GM06990 (cell line): ENCODE results near the gene YEATS2.

Experiments
- DNase-seq: peaks from one replicate; pipeline ENCODE4 v3.0.0-alpha.2; 2011; ENCODE audit not compliant: insufficient read length; ENCODE audit errors: extremely low read depth
- H3K27me3 ChIP-seq: replicated peaks from 2 replicates; pipeline ENCODE4 v1.6.0; 2011; ENCODE audit warnings: low read length; ENCODE audit not compliant: control insufficient read depth, insufficient read depth
- H3K36me3 ChIP-seq: 2 replicates; pipeline ENCODE4 v1.5.1; 2011; ENCODE audit warnings: low read length; ENCODE audit not compliant: control insufficient read depth, insufficient read depth
- H3K4me3 ChIP-seq: replicated peaks from 2 replicates; pipeline ENCODE4 v1.5.1; 2011; ENCODE audit warnings: low read depth, mild to moderate bottlenecking, control low read depth, low read length
- TF ChIP-seq, protein P1 (sequence below): IDR thresholded peaks from 2 replicates; pipeline ENCODE4 v1.5.1; 2011; ENCODE audit warnings: low read length, control low read depth, mild to moderate bottlenecking, inconsistent platforms; ENCODE audit not compliant: insufficient read depth, poor library complexity, severe bottlenecking

Gene YEATS2

DNA sequence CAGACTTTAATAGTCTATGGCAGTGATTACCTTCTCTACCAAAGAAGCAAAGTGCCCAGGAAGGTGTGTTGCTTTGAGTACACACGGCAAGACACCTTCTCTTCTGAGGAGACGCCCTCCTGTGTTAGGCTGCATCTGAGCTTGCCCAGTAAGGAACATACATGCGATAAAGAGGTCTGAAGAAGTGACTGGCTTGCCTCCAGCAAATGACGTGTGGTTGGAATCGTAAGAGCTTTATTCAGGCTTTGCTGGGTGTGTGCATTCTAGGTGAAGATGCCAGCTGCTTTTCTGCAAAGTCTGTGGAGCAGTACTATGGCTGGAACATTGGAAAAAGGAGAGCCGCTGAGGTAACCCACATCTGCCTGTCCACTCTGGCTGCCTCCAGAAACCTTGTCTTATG lies 105.4 kb downstream of the YEATS2 start:
- TF ChIP-seq, protein P1, sequence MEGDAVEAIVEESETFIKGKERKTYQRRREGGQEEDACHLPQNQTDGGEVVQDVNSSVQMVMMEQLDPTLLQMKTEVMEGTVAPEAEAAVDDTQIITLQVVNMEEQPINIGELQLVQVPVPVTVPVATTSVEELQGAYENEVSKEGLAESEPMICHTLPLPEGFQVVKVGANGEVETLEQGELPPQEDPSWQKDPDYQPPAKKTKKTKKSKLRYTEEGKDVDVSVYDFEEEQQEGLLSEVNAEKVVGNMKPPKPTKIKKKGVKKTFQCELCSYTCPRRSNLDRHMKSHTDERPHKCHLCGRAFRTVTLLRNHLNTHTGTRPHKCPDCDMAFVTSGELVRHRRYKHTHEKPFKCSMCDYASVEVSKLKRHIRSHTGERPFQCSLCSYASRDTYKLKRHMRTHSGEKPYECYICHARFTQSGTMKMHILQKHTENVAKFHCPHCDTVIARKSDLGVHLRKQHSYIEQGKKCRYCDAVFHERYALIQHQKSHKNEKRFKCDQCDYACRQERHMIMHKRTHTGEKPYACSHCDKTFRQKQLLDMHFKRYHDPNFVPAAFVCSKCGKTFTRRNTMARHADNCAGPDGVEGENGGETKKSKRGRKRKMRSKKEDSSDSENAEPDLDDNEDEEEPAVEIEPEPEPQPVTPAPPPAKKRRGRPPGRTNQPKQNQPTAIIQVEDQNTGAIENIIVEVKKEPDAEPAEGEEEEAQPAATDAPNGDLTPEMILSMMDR, result no peak
- Histone ChIP-seq H3K4me3 (no peak overlapping the region), H3K36me3 (peaks cover 42% of the 10 kb centered on the region), H3K27me3 (no peaks in the 10 kb centered on the region)
- DNase-seq, result no peak

DNA sequence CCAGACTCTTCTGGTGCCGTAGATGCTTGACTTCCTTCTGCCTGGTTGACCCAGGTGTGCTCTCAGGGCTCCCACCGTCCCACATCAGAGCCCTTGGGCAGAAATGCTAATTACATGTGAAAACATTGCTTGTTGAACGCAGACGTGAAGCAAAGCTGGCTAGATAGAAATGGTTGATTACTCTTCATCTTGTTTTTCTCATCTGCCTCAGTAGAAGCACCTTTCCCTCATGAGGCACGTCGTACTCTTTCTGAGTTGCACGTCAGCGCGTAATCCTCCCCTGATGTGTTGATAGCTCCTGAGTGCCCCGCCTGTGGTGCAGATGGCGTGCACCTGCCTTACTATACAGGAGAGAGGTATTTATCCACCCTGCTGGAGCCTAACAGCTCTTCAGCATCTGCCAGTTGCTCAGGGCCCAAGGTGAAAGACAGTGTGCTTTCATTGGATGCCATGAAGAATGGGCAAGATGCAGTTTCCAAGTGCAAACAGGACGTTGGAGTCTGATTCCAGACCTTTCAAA lies 109.7 kb downstream of the YEATS2 start:
- H3K36me3 ChIP-seq, result peaks cover 38% of the 10 kb centered on the region
- TF ChIP-seq, protein P1, result no peak

GRCh38 chr3:183807881-183808280 lies 110.3 kb downstream of the YEATS2 start:
- peaks cover 36% of the 10 kb centered on the region for H3K36me3 ChIP-seq
- no peak for DNase-seq
- H3K27me3 ChIP-seq, result no peaks in the 10 kb centered on the region
- TF ChIP-seq, protein P1, result no peak
- H3K4me3 ChIP-seq, result no peak overlapping the region

More for the DNA sequence above, 109.7 kb downstream of the YEATS2 start:
- Histone ChIP-seq H3K27me3 (no peaks in the 10 kb centered on the region), H3K4me3 (no peak overlapping the region)
- DNase-seq, result no peak

GRCh38 chr3:183808355-183808754 lies 110.8 kb downstream of the YEATS2 start:
- TF ChIP-seq, protein P1, result no peak
- Histone ChIP-seq H3K27me3 (no peaks in the 10 kb centered on the region), H3K4me3 (no peak overlapping the region), H3K36me3 (peaks cover 35% of the 10 kb centered on the region)
- no peak for DNase-seq

DNA sequence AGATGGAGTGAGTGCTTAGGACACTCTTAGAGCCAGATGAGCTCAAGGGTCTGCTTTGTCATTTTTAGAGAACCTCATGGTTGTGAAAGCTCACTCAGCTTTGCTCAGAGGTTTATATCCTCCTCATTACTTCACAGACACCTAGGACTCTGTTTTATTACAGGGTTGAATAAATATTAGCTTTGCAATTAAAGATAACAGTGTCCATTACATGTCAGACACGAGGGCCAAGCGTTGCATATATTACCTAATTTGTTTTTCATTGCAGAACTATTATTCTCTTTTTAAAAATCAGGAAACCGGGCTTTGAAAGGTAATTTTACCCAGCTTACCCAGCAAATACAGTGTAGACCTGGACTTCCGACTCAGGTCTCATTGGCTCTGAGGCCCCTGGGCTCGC lies 111.7 kb downstream of the YEATS2 start:
- TF ChIP-seq, protein P1, result no peak
- H3K36me3 ChIP-seq, result peaks cover 30% of the 10 kb centered on the region
- no peak for DNase-seq
- no peaks in the 10 kb centered on the region for H3K27me3 ChIP-seq
- H3K4me3 ChIP-seq, result no peak overlapping the region
